ENCODE measurements around the gene ZNF445.

- no peak for TF ChIP-seq CTCF (IDR thresholded peaks at IDR 0.05)
- TF ChIP-seq ZFX (IDR thresholded peaks at IDR 0.05; ENCODE audit: borderline replicate concordance) = no peak
Observed at GRCh38 chr3:44506556-44506955, 29.1 kb upstream of the ZNF445 start.
